ENCODE results near the gene TRIML2. TPM values are rescaled to one million over a fixed set of nuclear protein-coding genes. Genes with fewer than 3 reads are reported as not detected.

Gene TRIML2
- total RNA-seq, 1 experiment from 2014 or later = 102 TPM

DNA sequence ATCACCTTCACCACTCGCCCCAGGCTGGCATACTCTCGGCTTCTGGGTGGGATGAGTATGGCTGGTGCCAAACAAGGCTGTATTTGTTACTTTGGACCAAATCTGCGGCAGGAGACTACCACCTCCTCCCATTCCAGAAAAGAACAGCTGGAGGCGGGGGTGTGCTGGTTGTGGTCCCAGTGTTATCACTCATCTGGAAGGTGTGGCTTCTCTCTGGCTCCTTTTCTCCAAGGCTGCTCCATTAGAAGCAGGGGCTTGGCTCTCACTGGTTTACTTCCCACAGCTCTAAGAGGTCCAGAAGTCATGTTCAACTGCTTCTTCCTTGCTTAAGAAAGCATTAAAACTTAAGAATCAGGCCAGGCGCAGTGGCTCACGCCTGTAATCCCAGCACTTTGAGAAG lies 2.6 kb upstream of the TRIML2 start:
- no peaks in the 10 kb centered on the region for H3K9me3 ChIP-seq (ENCODE audit: control insufficient read depth, low read depth, low read length)
- no peak overlapping the region for H3K4me2 ChIP-seq (ENCODE audit: insufficient read depth, insufficient read length, low read length)
- no peak overlapping the region for H3K9ac ChIP-seq (ENCODE audit: extremely low read depth, insufficient read length, low read length)
- H3K27me3 ChIP-seq (ENCODE audit: insufficient read depth, low read length) = no peaks in the 10 kb centered on the region
- no peak overlapping the region for H3K27ac ChIP-seq (ENCODE audit: insufficient read length, low read depth, low read length)
- H2AFZ ChIP-seq (ENCODE audit: low read length) = no peak overlapping the region
- H4K91ac ChIP-seq (ENCODE audit: insufficient read length, low read depth, low read length) = no peak overlapping the region
- no CpG with 5 or more reads among the region's 6 CpGs for WGBS (ENCODE audit: extremely low coverage, insufficient read length, low lambda C conversion rate)
- Mint-ChIP-seq H3K4me3 (no peak overlapping the region), H3K36me3 (ENCODE audit: insufficient read depth in 1 of 3, low read depth in 3 of 3) (peaks cover 0 to 1% (median 0%) of the 10 kb centered on the region in 3 experiments; a peak in 2 of 7 replicates), H3K27ac (peak overlapping the region in 1 of 3 experiments; percentile 69; a peak in 2 of 7 replicates), H3K27me3 (ENCODE audit: low read depth) (no peaks in the 10 kb centered on the region), H3K9me3 (no peaks in the 10 kb centered on the region; a peak in 1 of 5 replicates), H3K4me1 (peaks cover 38 to 43% of the 10 kb centered on the region in 2 experiments)
- H3K79me2 ChIP-seq (ENCODE audit: insufficient read depth, low read length) = no peaks in the 10 kb centered on the region; the same call in 1 of the 2 replicates
- H2BK120ac ChIP-seq (ENCODE audit: low read depth, low read length, poor library complexity, severe bottlenecking) = no peak overlapping the region
- H3K79me1 ChIP-seq (ENCODE audit: insufficient read depth, low read depth, low read length, poor library complexity, severe bottlenecking) = no peaks in the 10 kb centered on the region
- H3K14ac ChIP-seq (ENCODE audit: insufficient read depth, low read length) = no peak overlapping the region
- no peak overlapping the region for H2BK20ac ChIP-seq (ENCODE audit: low read depth, low read length, poor library complexity, severe bottlenecking)
- no peak for DNase-seq
- H3K4me1 ChIP-seq (ENCODE audit: insufficient read depth, low read length) = no peaks in the 10 kb centered on the region; the same call in 1 of the 2 replicates
- H3T11ph ChIP-seq (ENCODE audit: low read length) = no peak overlapping the region
- H3K23ac ChIP-seq (ENCODE audit: insufficient read length, low read depth, low read length) = no peak overlapping the region
- no peak overlapping the region for H4K5ac ChIP-seq (ENCODE audit: insufficient read length, low read depth, low read length)
- no peaks in the 10 kb centered on the region for H4K20me1 ChIP-seq (ENCODE audit: control insufficient read depth, insufficient read depth, insufficient read length)
- H2BK5ac ChIP-seq (ENCODE audit: insufficient read length, low read length) = no peak overlapping the region
- H3K18ac ChIP-seq (ENCODE audit: insufficient read length, low read depth, low read length) = no peak overlapping the region
- no peak overlapping the region for H3K4ac ChIP-seq (ENCODE audit: low read depth, low read length)
- no peak overlapping the region for H3K56ac ChIP-seq (ENCODE audit: insufficient read length, low read depth, low read length)
- H2AK5ac ChIP-seq (ENCODE audit: insufficient read length, low read length) = no peak overlapping the region
- no peak overlapping the region for H2BK12ac ChIP-seq (ENCODE audit: insufficient read length, low read depth, low read length)
- no peak overlapping the region for H4K8ac ChIP-seq (replicated peaks; ENCODE audit: insufficient read length, low read depth, low read length)
- H3K23me2 ChIP-seq (ENCODE audit: insufficient read length, low read depth, low read length, poor library complexity, severe bottlenecking) = peaks cover 6% of the 10 kb centered on the region
- TF ChIP-seq, protein P1, sequence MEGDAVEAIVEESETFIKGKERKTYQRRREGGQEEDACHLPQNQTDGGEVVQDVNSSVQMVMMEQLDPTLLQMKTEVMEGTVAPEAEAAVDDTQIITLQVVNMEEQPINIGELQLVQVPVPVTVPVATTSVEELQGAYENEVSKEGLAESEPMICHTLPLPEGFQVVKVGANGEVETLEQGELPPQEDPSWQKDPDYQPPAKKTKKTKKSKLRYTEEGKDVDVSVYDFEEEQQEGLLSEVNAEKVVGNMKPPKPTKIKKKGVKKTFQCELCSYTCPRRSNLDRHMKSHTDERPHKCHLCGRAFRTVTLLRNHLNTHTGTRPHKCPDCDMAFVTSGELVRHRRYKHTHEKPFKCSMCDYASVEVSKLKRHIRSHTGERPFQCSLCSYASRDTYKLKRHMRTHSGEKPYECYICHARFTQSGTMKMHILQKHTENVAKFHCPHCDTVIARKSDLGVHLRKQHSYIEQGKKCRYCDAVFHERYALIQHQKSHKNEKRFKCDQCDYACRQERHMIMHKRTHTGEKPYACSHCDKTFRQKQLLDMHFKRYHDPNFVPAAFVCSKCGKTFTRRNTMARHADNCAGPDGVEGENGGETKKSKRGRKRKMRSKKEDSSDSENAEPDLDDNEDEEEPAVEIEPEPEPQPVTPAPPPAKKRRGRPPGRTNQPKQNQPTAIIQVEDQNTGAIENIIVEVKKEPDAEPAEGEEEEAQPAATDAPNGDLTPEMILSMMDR (conservative IDR thresholded peaks at IDR 0.05) = no peak
- H2BK15ac ChIP-seq (ENCODE audit: low read depth, low read length) = no peak overlapping the region
